EL (cell line): ENCODE measurements around the gene ICAM4.

Experiments
- DNase-seq: peaks from one replicate; pipeline ENCODE4 v3.0.0-alpha.2; 2016

Gene ICAM4

DNA sequence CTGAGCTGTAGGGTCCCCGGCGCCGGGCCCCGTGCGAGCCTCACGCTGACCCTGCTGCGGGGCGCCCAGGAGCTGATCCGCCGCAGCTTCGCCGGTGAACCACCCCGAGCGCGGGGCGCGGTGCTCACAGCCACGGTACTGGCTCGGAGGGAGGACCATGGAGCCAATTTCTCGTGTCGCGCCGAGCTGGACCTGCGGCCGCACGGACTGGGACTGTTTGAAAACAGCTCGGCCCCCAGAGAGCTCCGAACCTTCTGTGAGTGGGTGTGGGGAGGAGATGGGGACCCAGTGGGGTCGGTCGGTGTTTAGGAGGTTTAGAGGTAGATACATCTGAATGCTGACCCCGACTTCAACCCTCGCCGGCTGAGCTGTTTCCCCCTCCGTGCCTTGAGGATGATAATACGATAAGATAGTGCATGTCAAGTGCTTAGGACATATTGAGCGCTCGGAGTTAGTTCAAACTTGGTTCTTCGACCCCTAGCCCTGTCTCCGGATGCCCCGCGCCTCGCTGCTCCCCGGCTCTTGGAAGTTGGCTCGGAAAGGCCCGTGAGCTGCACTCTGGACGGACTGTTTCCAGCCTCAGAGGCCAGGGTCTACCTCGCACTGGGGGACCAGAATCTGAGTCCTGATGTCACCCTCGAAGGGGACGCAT is 4.9 kb downstream of the ICAM4 start:
- no peak for DNase-seq

DNA sequence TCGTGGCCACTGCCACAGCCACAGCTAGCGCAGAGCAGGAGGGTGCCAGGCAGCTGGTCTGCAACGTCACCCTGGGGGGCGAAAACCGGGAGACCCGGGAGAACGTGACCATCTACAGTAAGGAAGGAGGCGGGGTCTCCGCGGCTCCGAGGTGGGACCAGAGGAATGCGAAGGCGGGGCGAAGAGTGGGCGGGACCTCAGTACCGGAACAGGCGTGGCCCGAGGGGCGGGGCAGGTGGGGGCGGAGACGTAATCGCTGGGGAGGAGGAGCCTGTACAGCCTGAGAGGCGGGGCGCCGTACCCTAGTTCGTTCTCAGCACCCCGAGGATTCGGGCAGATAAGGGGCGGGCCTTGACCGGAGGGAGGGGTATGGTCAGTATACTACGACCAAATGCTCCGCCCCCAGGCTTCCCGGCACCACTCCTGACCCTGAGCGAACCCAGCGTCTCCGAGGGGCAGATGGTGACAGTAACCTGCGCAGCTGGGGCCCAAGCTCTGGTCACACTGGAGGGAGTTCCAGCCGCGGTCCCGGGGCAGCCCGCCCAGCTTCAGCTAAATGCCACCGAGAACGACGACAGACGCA is 5.5 kb downstream of the ICAM4 start:
- DNase-seq = peak; percentile 81

- DNase-seq = no peak
Observed at GRCh38 chr19:10292789-10293636, 6.3 kb downstream of the ICAM4 start.

- DNase-seq = no peak
Observed at GRCh38 chr19:10293637-10294367, 7.0 kb downstream of the ICAM4 start.

GRCh38 chr19:10294368-10294697 is 7.6 kb downstream of the ICAM4 start:
- DNase-seq = no peak

- no peak for DNase-seq
Observed at GRCh38 chr19:10295305-10295846, 8.6 kb downstream of the ICAM4 start.

GRCh38 chr19:10295847-10296591 is 9.3 kb downstream of the ICAM4 start:
- DNase-seq = no peak

- no peak for DNase-seq
Observed at GRCh38 chr19:10299545-10300458, 13.0 kb downstream of the ICAM4 start.

DNA sequence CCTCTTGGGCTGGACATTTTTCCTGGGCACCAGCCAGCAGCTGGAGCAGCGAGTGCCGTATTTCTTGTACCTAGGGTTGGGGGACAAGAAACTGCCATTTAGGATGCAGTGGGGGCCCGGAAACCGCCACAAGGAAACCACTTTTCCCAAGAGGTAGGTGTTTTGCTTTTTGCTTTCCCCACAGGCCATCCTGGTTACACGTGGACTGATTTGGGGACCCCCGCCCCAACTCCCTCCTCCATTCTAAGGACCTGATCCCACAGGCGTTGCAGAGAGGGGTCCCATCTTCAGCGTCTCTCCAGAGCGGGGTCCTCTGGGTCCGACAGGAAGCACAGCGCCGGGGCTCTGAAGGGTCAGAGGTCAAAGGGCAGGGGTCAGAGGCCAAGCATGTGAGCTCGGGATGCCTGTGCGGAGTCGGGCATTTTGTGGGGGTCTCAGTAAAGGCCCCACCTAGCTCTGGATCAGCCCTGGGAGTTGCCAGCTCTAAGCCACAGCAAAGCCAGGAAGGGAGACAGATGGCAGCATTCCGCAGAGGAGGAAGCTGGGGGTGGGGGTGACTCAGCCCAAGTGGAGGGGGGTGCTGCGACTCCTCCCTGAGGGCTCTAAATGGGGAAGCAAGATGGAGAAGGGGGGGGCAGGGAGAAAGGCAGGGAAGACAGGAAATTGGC is 18.5 kb downstream of the ICAM4 start:
- DNase-seq = peak; percentile 76

DNA sequence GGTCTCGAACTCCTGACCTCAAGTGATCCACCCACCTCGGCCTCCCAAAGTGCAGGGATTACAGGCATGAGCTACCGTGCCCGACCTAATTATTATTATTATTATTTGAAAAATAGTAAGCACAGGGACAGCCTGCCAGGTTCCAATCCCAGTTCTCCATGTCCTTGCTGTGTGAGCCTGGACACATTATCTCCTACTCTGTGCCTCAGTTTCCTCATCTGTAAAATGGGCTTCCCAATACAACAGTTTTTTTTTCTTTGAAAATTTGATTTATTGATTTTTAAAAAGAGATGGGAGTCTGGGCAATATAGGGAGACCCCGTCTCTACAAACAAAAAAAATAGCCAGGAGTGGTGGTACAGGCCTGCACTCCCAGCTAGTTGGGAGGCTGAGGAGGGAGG is 19.6 kb downstream of the ICAM4 start:
- DNase-seq = no peak

- DNase-seq = no peak
Observed at GRCh38 chr19:10309423-10309822, 22.7 kb downstream of the ICAM4 start, which contains the start of gene ZGLP1. Gene ZGLP1 (minus strand): TSS chr19:10309815.

- DNase-seq = peak; percentile 83
Observed at GRCh38 chr19:10315335-10316214, 28.8 kb downstream of the ICAM4 start, which contains the start of gene FDX2. Gene FDX2 (minus strand): TSS chr19:10316015. CDS start chr19:10315996, 19 bp downstream.

GRCh38 chr19:10316229-10317044 is 29.7 kb downstream of the ICAM4 start:
- DNase-seq = no peak

- DNase-seq = no peak
Observed at GRCh38 chr19:10317045-10317856, 30.5 kb downstream of the ICAM4 start.

DNA sequence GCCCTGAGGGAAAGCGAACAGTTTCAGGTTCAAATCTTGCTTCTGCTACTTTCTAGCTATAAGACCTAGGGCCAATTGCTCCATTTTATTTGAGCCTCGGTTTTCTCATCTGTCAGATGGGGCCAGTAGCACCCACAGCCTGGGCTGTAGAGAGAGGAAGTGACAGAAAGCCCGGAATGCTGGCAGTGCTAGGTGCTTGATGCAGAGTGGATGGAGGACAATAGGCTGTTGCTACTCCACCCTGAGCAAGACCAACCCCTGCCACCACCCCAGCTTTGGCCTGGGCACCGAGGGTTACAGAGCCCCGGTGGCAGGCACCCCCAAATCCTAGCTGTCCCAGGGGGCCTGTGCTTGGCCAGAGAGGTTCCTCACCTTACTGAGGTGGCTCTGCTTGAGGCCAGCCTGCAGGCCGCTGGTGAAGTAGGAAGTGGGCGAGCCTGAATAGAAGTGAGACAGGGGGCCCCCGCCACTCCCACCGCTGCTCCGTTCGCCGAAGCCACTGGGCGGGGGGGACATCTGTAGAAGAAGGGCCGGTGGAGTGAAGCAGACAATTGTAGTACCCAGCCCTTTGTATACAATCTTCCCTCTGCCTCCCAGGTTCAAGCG is 31.2 kb downstream of the ICAM4 start:
- DNase-seq = no peak

- DNase-seq = no peak
Observed at GRCh38 chr19:10318807-10319682, 32.3 kb downstream of the ICAM4 start.
